WTC11 (cell line): Measurements from ENCODE around the gene ZFHX3.

Experiments
- CREM ChIP-seq: sonication (generic); formaldehyde crosslinking; IDR thresholded peaks from 2 replicates; pipeline ENCODE4 v1.8.1; 2022; ENCODE audit warnings: mild to moderate bottlenecking, missing genetic modification reagents, moderate library complexity
- HMGA2 ChIP-seq: fragments of 250-450 bp; sonication (Bioruptor Pico); IDR thresholded peaks from 2 replicates; pipeline ENCODE4 v1.4.0; 2021; ENCODE audit warnings: mild to moderate bottlenecking, moderate library complexity
- NR2C2 ChIP-seq: sonication (generic); formaldehyde crosslinking; IDR thresholded peaks from 2 replicates; pipeline ENCODE4 v1.8.0; 2022; ENCODE audit warnings: mild to moderate bottlenecking, missing genetic modification reagents
- SMAD3 ChIP-seq: sonication (generic); formaldehyde crosslinking; IDR thresholded peaks from 2 replicates; pipeline ENCODE4 v1.8.0; 2022; ENCODE audit warnings: missing genetic modification reagents, mild to moderate bottlenecking, borderline replicate concordance
- ZNF121 ChIP-seq: sonication (generic); formaldehyde crosslinking; IDR thresholded peaks from 2 replicates; pipeline ENCODE4 v1.8.0; 2023; ENCODE audit warnings: missing genetic modification reagents
- ZNF232 ChIP-seq: sonication (generic); formaldehyde crosslinking; IDR thresholded peaks from 2 replicates; pipeline ENCODE4 v1.8.0; 2022; ENCODE audit warnings: mild to moderate bottlenecking, missing genetic modification reagents
- TF ChIP-seq, protein P1 (sequence below): fragments of 200-600 bp; IDR thresholded peaks from 2 replicates; pipeline ENCODE4 v1.8.0; 2022; ENCODE audit warnings: antibody characterized with exemption
- TF ChIP-seq, protein P2 (sequence below): sonication (generic); formaldehyde crosslinking; IDR thresholded peaks from 2 replicates; pipeline ENCODE4 v1.8.0; 2022; ENCODE audit warnings: mild to moderate bottlenecking, missing genetic modification reagents
- TF ChIP-seq, protein P3 (sequence below): sonication (generic); formaldehyde crosslinking; IDR thresholded peaks from 2 replicates; pipeline ENCODE4 v1.8.1; 2022; ENCODE audit warnings: low read depth, missing genetic modification reagents, borderline replicate concordance
- TF ChIP-seq, protein P4 (sequence below): sonication (generic); formaldehyde crosslinking; IDR thresholded peaks from 2 replicates; pipeline ENCODE4 v1.8.1; 2023; ENCODE audit warnings: mild to moderate bottlenecking, moderate library complexity, missing genetic modification reagents
- TF ChIP-seq, protein P5 (sequence below): sonication (generic); formaldehyde crosslinking; IDR thresholded peaks from 2 replicates; pipeline ENCODE4 v1.8.1; 2023; ENCODE audit warnings: mild to moderate bottlenecking, missing genetic modification reagents, moderate library complexity
- TF ChIP-seq, protein P6 (sequence below): sonication (generic); formaldehyde crosslinking; IDR thresholded peaks from 2 replicates; pipeline ENCODE4 v1.8.1; 2022; ENCODE audit warnings: low read depth, mild to moderate bottlenecking, moderate library complexity, missing genetic modification reagents, borderline replicate concordance

DNA sequence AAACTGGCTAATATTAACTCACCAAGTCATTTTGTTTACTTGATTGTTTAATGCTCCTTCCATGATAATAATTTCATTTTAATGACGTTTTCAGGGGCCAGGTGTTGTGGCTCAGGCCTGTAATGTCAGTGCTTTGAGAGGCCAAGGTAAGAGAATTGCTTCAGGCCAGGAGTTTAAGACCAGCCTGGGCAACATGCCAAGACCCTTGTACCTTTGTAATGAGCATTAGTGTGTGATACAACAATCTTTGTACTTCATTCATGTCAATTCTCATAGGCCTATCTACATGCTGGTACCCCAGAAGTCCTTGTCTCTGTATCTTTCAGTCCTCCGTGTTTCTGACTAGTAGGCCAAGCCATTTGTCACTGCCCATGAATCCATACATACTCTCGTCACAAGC is 296.9 kb downstream of the ZFHX3 start:
- TF ChIP-seq, protein P1, sequence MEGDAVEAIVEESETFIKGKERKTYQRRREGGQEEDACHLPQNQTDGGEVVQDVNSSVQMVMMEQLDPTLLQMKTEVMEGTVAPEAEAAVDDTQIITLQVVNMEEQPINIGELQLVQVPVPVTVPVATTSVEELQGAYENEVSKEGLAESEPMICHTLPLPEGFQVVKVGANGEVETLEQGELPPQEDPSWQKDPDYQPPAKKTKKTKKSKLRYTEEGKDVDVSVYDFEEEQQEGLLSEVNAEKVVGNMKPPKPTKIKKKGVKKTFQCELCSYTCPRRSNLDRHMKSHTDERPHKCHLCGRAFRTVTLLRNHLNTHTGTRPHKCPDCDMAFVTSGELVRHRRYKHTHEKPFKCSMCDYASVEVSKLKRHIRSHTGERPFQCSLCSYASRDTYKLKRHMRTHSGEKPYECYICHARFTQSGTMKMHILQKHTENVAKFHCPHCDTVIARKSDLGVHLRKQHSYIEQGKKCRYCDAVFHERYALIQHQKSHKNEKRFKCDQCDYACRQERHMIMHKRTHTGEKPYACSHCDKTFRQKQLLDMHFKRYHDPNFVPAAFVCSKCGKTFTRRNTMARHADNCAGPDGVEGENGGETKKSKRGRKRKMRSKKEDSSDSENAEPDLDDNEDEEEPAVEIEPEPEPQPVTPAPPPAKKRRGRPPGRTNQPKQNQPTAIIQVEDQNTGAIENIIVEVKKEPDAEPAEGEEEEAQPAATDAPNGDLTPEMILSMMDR = no peak
- TF ChIP-seq SMAD3 = no peak
- TF ChIP-seq, protein P2, sequence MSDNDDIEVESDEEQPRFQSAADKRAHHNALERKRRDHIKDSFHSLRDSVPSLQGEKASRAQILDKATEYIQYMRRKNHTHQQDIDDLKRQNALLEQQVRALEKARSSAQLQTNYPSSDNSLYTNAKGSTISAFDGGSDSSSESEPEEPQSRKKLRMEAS (CRISPR knock-in tag) = no peak
- TF ChIP-seq, protein P3, sequence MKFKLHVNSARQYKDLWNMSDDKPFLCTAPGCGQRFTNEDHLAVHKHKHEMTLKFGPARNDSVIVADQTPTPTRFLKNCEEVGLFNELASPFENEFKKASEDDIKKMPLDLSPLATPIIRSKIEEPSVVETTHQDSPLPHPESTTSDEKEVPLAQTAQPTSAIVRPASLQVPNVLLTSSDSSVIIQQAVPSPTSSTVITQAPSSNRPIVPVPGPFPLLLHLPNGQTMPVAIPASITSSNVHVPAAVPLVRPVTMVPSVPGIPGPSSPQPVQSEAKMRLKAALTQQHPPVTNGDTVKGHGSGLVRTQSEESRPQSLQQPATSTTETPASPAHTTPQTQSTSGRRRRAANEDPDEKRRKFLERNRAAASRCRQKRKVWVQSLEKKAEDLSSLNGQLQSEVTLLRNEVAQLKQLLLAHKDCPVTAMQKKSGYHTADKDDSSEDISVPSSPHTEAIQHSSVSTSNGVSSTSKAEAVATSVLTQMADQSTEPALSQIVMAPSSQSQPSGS = no peak
- TF ChIP-seq, protein P4, sequence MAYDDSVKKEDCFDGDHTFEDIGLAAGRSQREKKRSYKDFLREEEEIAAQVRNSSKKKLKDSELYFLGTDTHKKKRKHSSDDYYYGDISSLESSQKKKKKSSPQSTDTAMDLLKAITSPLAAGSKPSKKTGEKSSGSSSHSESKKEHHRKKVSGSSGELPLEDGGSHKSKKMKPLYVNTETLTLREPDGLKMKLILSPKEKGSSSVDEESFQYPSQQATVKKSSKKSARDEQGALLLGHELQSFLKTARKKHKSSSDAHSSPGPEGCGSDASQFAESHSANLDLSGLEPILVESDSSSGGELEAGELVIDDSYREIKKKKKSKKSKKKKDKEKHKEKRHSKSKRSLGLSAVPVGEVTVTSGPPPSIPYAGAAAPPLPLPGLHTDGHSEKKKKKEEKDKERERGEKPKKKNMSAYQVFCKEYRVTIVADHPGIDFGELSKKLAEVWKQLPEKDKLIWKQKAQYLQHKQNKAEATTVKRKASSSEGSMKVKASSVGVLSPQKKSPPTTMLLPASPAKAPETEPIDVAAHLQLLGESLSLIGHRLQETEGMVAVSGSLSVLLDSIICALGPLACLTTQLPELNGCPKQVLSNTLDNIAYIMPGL (CRISPR knock-in tag) = no peak
- TF ChIP-seq CREM (CRISPR knock-in tag) = no peak
- TF ChIP-seq NR2C2 (CRISPR knock-in tag) = no peak
- TF ChIP-seq HMGA2 (CRISPR knock-in tag) = no peak
- no peak for TF ChIP-seq ZNF121 (CRISPR knock-in tag)
- TF ChIP-seq, protein P5, sequence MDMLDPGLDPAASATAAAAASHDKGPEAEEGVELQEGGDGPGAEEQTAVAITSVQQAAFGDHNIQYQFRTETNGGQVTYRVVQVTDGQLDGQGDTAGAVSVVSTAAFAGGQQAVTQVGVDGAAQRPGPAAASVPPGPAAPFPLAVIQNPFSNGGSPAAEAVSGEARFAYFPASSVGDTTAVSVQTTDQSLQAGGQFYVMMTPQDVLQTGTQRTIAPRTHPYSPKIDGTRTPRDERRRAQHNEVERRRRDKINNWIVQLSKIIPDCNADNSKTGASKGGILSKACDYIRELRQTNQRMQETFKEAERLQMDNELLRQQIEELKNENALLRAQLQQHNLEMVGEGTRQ (CRISPR knock-in tag) = no peak
- TF ChIP-seq, protein P6, sequence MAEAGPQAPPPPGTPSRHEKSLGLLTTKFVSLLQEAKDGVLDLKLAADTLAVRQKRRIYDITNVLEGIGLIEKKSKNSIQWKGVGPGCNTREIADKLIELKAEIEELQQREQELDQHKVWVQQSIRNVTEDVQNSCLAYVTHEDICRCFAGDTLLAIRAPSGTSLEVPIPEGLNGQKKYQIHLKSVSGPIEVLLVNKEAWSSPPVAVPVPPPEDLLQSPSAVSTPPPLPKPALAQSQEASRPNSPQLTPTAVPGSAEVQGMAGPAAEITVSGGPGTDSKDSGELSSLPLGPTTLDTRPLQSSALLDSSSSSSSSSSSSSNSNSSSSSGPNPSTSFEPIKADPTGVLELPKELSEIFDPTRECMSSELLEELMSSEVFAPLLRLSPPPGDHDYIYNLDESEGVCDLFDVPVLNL (CRISPR knock-in tag) = no peak
- no peak for TF ChIP-seq ZNF232 (CRISPR knock-in tag)
